Measurements from ENCODE around the gene SCRT2.

DNA sequence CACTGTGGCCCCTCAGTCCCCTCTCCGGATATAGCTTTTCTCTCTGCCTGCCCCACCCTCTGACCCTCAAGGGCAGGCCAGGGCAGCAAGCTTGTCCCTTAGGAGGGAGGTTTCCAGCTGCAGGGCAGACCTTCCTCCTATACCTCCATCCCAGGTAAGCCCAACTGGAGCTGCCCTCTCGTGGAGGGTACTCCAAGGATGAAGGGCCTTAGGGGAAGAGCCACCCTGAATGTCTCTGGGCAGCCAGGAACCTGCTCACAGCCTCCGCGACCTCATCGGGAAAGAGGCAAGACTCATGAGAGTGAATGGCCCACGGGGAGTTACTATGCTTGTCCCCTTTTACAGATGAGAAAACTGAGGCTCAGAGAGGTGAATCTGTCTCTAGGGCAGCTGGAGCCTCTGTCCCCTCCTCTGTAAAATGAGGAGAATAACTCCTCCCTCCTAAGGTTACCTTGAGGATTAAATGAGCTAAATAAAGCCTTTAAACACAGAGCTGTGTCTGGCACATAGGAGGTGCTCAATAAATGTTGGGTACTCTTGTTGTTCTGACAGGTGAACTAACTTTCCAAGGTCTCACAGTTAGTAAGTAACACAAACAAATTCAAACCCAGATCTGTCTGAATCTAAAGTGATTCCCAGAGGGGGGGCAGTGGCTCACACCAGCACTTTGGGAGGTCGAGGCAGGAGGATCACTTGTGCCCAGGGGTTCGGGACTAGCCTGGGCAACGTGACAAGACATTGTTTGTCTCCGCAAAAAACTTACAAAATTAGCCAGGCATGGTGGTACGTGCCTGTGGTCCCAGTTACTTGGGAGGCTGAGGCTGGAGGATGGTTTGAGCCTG is 34.7 kb downstream of the SCRT2 start:
- TF ChIP-seq, protein P1, sequence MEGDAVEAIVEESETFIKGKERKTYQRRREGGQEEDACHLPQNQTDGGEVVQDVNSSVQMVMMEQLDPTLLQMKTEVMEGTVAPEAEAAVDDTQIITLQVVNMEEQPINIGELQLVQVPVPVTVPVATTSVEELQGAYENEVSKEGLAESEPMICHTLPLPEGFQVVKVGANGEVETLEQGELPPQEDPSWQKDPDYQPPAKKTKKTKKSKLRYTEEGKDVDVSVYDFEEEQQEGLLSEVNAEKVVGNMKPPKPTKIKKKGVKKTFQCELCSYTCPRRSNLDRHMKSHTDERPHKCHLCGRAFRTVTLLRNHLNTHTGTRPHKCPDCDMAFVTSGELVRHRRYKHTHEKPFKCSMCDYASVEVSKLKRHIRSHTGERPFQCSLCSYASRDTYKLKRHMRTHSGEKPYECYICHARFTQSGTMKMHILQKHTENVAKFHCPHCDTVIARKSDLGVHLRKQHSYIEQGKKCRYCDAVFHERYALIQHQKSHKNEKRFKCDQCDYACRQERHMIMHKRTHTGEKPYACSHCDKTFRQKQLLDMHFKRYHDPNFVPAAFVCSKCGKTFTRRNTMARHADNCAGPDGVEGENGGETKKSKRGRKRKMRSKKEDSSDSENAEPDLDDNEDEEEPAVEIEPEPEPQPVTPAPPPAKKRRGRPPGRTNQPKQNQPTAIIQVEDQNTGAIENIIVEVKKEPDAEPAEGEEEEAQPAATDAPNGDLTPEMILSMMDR (IDR thresholded peaks at IDR 0.05; ENCODE audit: low read depth, low read length), result no peak
- no peak for TF ChIP-seq POLR2A (IDR thresholded peaks at IDR 0.05; ENCODE audit: extremely low read depth, insufficient read length)
